K562 (cell line): ENCODE data around the gene ITPR2.

Experiments used
- ATF7 ChIP-seq: fragments of 450-650 bp; IDR thresholded peaks from 2 replicates; pipeline ENCODE4 v1.7.1; 2014; ENCODE audit warnings: mild to moderate bottlenecking, moderate library complexity
- CTCF ChIP-seq, 3 experiments: IDR thresholded peaks in 2 of 3; conservative IDR thresholded peaks in 1 of 3; 2 replicates each; pipeline ENCODE4 v1.5.1; 2011 to 2012; ENCODE audit warnings: low read length in 3 of 3, mild to moderate bottlenecking in 3 of 3, control low read depth in 2 of 3, improper control_type of control experiment in 1 of 3, inconsistent platforms in 1 of 3, low read depth in 1 of 3, mixed read lengths in 1 of 3, moderate library complexity in 1 of 3; ENCODE audit not compliant: insufficient read depth in 2 of 3
- EP300 ChIP-seq: IDR thresholded peaks from 2 replicates; pipeline ENCODE4 v1.6.1; 2012; ENCODE audit warnings: low read length, improper control_type of control experiment
- MYC ChIP-seq, 2 experiments: fragments of 250-450 bp in 1 of 2; sonication (Bioruptor Pico) in 1 of 2; IDR thresholded peaks; 2 replicates each; pipeline versions ENCODE4 v1.5.1 to v1.6.1; 2012 to 2021; ENCODE audit warnings: low read depth in 2 of 2, borderline replicate concordance in 1 of 2, improper control_type of control experiment in 1 of 2, low read length in 1 of 2, mild to moderate bottlenecking in 1 of 2, moderate library complexity in 1 of 2
- POLR2A ChIP-seq: fragments of 450-650 bp; conservative IDR thresholded peaks from 2 replicates; pipeline ENCODE4 v1.6.1; 2016
- SMARCB1 ChIP-seq: IDR thresholded peaks from 2 replicates; pipeline ENCODE4 v1.6.1; 2011; ENCODE audit warnings: improper control_type of control experiment, low read depth; ENCODE audit not compliant: insufficient read length
- SP1 ChIP-seq: sonication (generic); formaldehyde crosslinking; IDR thresholded peaks from 2 replicates; pipeline ENCODE4 v1.8.1; 2022; ENCODE audit warnings: mild to moderate bottlenecking, missing genetic modification reagents
- TEAD1 ChIP-seq, 2 experiments: fragments of 450-650 bp in 1 of 2; sonication (generic) in 1 of 2; formaldehyde crosslinking; IDR thresholded peaks; 2 replicates each; pipeline versions ENCODE4 v1.4.0 to v1.8.0; 2020 to 2022; ENCODE audit warnings: mild to moderate bottlenecking in 2 of 2, missing genetic modification reagents in 1 of 2
- TEAD4 ChIP-seq, 2 experiments: sonication (generic) in 1 of 2; formaldehyde crosslinking in 1 of 2; IDR thresholded peaks; 2 replicates each; pipeline versions ENCODE4 v1.6.1 to v1.8.0; 2012 to 2022; ENCODE audit warnings: borderline replicate concordance in 1 of 2, inconsistent platforms in 1 of 2, low read length in 1 of 2, mild to moderate bottlenecking in 1 of 2, missing genetic modification reagents in 1 of 2
- ZNF316 ChIP-seq: fragments of 450-650 bp; IDR thresholded peaks from 2 replicates; pipeline ENCODE4 v1.6.1; 2016
- ZNF766 ChIP-seq: fragments of 200-800 bp; sonication (Bioruptor generic); conservative IDR thresholded peaks from 2 replicates; pipeline ENCODE4 v1.6.1; 2016; ENCODE audit warnings: missing genetic modification characterization, missing compliant biosample characterization
- ZZZ3 ChIP-seq: fragments of 450-650 bp; IDR thresholded peaks from 2 replicates; pipeline ENCODE4 v1.6.1; 2016; ENCODE audit warnings: antibody characterized with exemption, mild to moderate bottlenecking, moderate library complexity

DNA sequence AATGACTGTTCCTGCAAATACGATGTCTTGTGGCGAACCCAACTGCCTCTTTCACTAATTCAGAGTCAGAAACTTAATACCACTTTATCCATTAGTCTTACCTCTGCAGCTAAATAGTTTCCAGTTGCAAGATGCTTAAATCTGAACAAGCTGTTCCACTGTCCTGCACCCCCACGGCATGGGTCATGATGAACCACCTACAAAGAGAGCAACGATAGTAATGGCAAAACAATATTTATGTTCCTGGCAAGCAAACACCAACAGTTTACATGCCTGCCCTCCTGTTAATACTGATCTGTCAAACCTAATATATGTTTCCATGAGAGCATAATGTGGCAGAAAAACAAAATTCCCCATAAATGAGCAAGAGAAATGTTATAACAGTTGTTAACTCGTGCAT lies 121.9 kb downstream of the ITPR2 start:
- TF ChIP-seq MYC (IDR thresholded peaks at IDR 0.05; ENCODE audit: low read depth, low read length) (no peak), MYC (CRISPR knock-in tag; IDR thresholded peaks at IDR 0.05; ENCODE audit: borderline replicate concordance, low read depth) (no peak), TEAD1 (CRISPR knock-in tag; IDR thresholded peaks at IDR 0.05) (no peak), ATF7 (no peak), ZNF316 (no peak), SP1 (CRISPR knock-in tag) (no peak), CTCF (IDR thresholded peaks at IDR 0.05 in 2 of 3, conservative IDR thresholded peaks at IDR 0.05 in 1 of 3; ENCODE audit: insufficient read depth in 2 of 3, low read depth in 1 of 3, low read length in 3 of 3) (no peak), ZNF766 (CRISPR knock-in tag) (no peak), TEAD4 (IDR thresholded peaks at IDR 0.05; ENCODE audit: low read length) (no peak), TEAD4 (CRISPR knock-in tag; IDR thresholded peaks at IDR 0.05; ENCODE audit: borderline replicate concordance) (no peak), EP300 (no peak), ZZZ3 (no peak), POLR2A (no peak), SMARCB1 (no peak)
